Measurements from ENCODE around the gene KRTAP21-2.

DNA sequence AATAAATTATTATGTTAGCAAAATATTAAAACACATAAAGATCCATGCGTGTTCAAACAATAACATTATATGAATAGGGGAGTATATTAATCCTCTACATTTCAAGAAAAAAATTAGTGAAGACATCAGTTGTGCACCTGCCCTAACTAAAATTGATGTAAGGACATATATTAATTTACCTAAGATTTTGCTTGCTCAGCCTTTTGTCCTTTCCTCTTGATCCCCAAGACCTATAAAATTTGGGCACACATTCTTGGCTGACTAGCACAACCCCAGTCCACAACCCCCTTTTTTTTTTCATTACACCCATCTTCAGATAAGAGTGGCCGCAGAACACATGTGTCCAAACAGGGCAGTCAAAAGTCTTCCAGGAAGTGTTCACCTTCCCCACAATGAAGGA lies 6.6 kb downstream of the KRTAP21-2 start:
- TF ChIP-seq, protein P1, sequence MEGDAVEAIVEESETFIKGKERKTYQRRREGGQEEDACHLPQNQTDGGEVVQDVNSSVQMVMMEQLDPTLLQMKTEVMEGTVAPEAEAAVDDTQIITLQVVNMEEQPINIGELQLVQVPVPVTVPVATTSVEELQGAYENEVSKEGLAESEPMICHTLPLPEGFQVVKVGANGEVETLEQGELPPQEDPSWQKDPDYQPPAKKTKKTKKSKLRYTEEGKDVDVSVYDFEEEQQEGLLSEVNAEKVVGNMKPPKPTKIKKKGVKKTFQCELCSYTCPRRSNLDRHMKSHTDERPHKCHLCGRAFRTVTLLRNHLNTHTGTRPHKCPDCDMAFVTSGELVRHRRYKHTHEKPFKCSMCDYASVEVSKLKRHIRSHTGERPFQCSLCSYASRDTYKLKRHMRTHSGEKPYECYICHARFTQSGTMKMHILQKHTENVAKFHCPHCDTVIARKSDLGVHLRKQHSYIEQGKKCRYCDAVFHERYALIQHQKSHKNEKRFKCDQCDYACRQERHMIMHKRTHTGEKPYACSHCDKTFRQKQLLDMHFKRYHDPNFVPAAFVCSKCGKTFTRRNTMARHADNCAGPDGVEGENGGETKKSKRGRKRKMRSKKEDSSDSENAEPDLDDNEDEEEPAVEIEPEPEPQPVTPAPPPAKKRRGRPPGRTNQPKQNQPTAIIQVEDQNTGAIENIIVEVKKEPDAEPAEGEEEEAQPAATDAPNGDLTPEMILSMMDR (IDR thresholded peaks at IDR 0.05), result no peak
- no peak for TF ChIP-seq ZFX (IDR thresholded peaks at IDR 0.05; ENCODE audit: borderline replicate concordance)

Data from 22Rv1 (cell line).